GM19193 (cell line): ENCODE results near the gene PDE11A.

Experiments used
- POLR2A ChIP-seq: IDR thresholded peaks from 4 replicates; pipeline ENCODE4 v1.6.1; 2011; ENCODE audit not compliant: insufficient read depth, insufficient read length; ENCODE audit errors: extremely low read depth

Gene PDE11A

GRCh38 chr2:177921726-177922125 lies 150.9 kb downstream of the PDE11A start:
- no peak for TF ChIP-seq POLR2A

- TF ChIP-seq POLR2A, result no peak
Measured at GRCh38 chr2:177917169-177917568, 155.4 kb downstream of the PDE11A start.

- no peak for TF ChIP-seq POLR2A
Measured at GRCh38 chr2:177916342-177916741, 156.2 kb downstream of the PDE11A start.

GRCh38 chr2:177914247-177914646 lies 158.3 kb downstream of the PDE11A start:
- no peak for TF ChIP-seq POLR2A

- TF ChIP-seq POLR2A, result no peak
Measured at GRCh38 chr2:177909962-177910361, 162.6 kb downstream of the PDE11A start.

- no peak for TF ChIP-seq POLR2A
Measured at GRCh38 chr2:177908824-177909223, 163.8 kb downstream of the PDE11A start.

- TF ChIP-seq POLR2A, result no peak
Measured at GRCh38 chr2:177908182-177908581, 164.4 kb downstream of the PDE11A start.

GRCh38 chr2:177906041-177906718 lies 166.4 kb downstream of the PDE11A start:
- TF ChIP-seq POLR2A, result no peak

- TF ChIP-seq POLR2A, result no peak
Measured at GRCh38 chr2:177905640-177906039, 166.9 kb downstream of the PDE11A start.

- TF ChIP-seq POLR2A, result no peak
Measured at GRCh38 chr2:177902395-177903163, 170.0 kb downstream of the PDE11A start.

- no peak for TF ChIP-seq POLR2A
Measured at GRCh38 chr2:177900082-177900481, 172.5 kb downstream of the PDE11A start.

- TF ChIP-seq POLR2A, result no peak
Measured at GRCh38 chr2:177897278-177897677, 175.3 kb downstream of the PDE11A start.

- no peak for TF ChIP-seq POLR2A
Measured at GRCh38 chr2:177896587-177896986, 176.0 kb downstream of the PDE11A start.

GRCh38 chr2:177894546-177894945 lies 178.0 kb downstream of the PDE11A start:
- TF ChIP-seq POLR2A, result no peak

- no peak for TF ChIP-seq POLR2A
Measured at GRCh38 chr2:177893880-177894279, 178.7 kb downstream of the PDE11A start.

GRCh38 chr2:177891533-177891932 lies 181.0 kb downstream of the PDE11A start:
- TF ChIP-seq POLR2A, result no peak
